GM18907 (cell line): ENCODE measurements around the gene OR5T3.
"Not testable (repeated sequence)": the region's sequence is repeated elsewhere in the genome, so short reads cannot be mapped to it uniquely, and the experiment has no call there.

Experiments
- ATAC-seq: cut with Tn5 transposase; IDR thresholded peaks from one replicate; pipeline ENCODE4 v1.9.1; 2021; ENCODE audit warnings: mild to moderate bottlenecking, moderate library complexity; ENCODE audit not compliant: unreplicated experiment

Gene OR5T3

DNA sequence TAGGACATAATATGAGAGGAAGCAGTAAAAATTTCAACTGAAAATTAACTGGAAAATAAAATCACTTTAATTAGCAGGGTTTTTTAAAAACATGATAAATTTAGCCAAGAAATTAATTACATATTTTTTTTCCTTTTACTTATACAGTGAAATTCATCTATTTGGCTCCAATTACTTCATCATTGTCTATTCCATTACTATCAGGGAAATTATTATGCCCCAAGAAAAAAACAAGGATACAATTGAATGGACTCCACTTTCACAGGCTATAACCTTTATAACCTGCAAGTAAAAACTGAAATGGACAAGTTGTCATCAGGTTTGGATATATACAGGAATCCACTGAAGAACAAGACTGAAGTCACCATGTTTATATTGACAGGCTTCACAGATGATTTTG lies at the start of gene OR5T3:
Gene OR5T3, plus strand, starts transcription at position 301 of the 400 bp plus-strand sequence. Its CDS starts 0 bp downstream, at position 301.
- ATAC-seq = no peak

DNA sequence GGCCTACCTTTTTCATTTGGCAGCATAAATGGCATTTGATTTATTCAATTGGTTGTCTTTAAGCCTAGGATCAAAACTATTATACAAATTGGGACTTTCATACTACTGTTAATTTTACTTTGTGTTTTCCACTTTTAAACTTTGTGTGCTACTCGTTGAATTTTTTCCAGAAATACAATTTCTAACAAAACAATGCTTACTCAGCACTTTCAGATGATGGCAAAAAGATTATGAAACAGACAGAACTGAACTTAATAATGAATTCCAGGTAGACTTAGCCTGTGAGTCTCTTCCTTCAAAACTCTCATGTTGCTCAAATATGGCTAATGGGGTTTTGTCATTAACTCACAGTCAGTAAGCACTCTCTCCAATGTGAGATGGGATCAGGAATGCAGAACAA lies 44.3 kb upstream of the OR5T3 start:
- ATAC-seq = no peak

DNA sequence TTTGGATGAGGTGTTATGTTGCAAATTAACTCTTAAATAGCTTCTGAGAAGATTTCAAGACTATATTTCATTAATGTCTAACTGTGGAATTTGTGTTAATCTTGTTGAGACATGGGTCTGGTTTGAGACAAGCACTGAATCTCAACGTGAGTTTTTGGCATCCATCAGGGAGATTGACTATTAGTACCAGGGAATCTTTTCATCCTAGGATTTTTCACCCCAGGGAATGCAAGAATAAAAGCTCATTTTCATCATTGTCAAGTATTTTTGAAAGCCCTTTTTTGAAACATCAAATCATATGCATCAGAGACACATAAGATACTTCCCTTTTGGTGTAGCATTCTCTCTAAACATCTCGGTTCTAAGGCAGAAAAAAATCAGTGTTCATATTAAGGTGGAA lies 37.5 kb upstream of the OR5T3 start:
- no peak for ATAC-seq

DNA sequence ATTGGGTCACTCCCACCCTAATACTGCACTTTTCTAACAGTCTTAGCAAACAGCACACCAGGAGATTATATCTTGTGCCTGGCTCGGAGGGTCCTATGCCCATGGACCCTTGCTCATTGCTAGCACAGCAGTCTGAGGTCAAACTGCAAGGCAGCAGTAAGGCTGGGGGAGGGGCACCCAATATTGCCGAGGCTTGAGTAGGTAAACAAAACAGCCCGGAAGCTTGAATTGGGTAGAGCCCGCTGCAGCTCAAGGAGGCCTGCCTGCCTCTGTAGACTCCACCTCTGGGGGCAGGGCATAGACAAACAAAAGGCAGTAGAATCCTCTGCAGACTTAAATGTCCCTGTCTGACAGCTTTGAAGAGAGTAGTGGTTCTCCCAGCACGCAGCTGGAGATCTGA lies 32.3 kb upstream of the OR5T3 start:
- not testable (repeated sequence) for ATAC-seq

DNA sequence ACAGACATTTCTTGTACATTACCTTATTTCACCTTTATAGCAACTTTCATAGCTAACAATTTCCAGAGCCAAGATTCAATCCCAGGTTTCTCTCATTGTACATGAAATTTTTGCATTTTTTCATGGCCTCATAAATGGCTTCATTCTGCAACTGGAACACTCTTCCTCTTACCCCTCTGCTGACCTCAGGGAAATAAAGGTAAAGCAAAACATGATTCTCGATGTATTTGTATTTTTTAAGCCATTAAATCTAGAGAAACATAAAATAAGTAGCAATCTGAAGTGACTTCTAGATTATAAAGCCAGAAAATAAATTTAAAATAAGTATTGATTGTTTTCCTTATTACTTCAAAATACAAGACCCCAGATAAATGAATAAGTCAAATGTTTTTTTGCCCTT lies 17.9 kb upstream of the OR5T3 start, which contains the start of gene OR5T2:
Gene OR5T2, minus strand, starts transcription at position 101 of the 400 bp plus-strand sequence. CDS start 1,193 bp downstream, outside the sequence.
- no peak for ATAC-seq

DNA sequence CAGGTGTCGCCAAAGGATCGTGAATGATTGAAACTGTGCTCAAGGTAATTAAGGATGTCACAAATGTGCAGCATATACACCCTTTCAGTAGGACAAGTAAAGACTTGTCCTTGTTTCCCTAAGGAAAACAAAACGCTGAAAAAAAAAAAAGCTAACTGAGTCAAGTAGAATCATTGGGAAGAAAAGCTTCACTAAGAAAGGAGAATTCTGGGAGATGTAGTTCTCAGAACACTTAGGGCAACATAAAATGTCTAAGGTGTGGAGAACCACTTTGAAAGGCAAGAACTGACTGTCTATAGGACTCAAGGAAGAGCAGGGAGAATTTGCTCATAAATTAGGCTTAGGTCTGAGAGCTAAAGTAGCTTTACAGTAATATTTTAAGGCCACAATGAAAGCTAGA lies 19.0 kb downstream of the OR5T3 start:
- ATAC-seq = no peak

DNA sequence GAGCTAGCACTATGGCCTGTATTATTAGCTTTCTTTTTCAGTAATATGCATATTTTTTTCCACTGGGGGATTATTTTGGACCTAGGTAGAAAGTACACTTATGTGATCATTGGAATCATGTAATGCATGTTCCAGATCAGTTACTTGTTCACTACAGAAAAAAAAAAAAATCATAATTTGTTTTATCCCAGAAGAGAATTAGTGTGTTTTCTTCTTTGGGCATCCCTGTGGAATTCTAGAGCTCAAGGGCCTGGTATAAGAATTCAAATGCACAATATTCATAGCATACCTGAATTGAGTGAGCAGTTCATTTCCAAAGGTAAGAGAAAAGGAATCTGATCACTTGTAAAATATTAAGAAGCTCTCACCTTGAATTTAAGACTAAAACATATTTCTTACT lies 21.8 kb downstream of the OR5T3 start, which contains the start of gene OR5T1:
Gene OR5T1, plus strand, starts transcription at position 301 of the 400 bp plus-strand sequence. CDS start 1,485 bp downstream, outside the sequence.
- ATAC-seq = no peak

DNA sequence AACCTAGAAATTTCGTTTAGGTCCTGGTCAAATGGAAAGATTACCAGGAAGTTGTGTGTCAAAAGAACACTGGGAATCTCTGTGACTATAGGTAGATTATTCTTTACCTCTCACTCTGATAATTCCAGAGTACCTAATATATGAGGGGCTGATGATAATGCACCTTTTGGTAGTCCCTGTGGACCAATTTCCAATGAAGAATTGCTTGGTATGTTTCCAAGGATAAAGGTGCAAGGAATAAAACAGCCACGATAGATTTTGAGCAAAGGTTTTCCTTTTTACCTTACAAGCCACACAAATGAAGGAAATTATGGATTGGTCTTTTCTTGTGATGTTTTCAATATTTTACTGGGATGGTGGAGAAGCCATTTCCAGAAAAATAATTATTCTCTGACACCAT lies 40.1 kb downstream of the OR5T3 start, which contains the start of gene OR8H1:
Gene OR8H1, minus strand, starts transcription at position 101 of the 400 bp plus-strand sequence. CDS start 1,192 bp downstream, outside the sequence.
- ATAC-seq = no peak

DNA sequence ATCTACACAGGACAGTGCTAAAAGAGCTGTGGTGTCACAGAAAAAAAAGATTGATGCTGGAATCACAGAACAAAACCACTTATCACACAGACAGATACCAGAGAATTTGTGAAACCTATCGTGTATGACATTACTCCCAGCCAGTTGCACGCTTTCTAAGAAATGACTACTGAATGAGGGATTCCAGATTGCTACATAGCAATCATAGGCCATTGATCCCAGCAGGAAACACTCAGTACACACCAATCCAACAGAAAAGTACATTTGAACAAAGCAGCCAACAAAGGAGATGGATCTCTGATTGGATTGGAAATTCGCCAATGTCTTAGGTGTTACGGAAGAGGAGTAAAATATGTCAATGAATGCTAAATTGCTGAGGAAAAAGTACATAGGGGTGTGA lies 44.8 kb downstream of the OR5T3 start:
- ATAC-seq = no peak
